Pancreas (tissue), 10 donors: ENCODE measurements around the gene ULK4. TPM values are rescaled to one million over a fixed set of nuclear protein-coding genes. Genes with fewer than 3 reads are reported as not detected.
"Not testable (repeated sequence)": the region's sequence is repeated elsewhere in the genome, so short reads cannot be mapped to it uniquely, and the experiment has no call there.

Experiments
- ATAC-seq, 4 donors: fragments of 200-7000 bp; cut with Tn5 transposase; one replicate each; pipeline versions ENCODE4 v1.8.0 to v1.9.1; 2020; ENCODE audit warnings: mild to moderate bottlenecking in 4 of 4, moderate library complexity in 4 of 4
- DNase-seq, 6 donors: peaks; one replicate each; pipeline ENCODE4 v3.0.0-alpha.2; 2020
- FAIRE-seq: peaks from 2 replicates; lab custom pipeline; 2012; peaks lifted over from hg19 to GRCh38; lab: Jason Lieb, UNC
- H3K27ac ChIP-seq, 4 donors: fragments of 200-600 bp; sonication (generic); 1 replicate in 3 of 4; 2 replicates in 1 of 4; pipeline versions ENCODE4 v1.5.0 to v1.8.0; 2020
- H3K27me3 ChIP-seq, 4 donors: fragments of 200-600 bp; one replicate each; pipeline ENCODE4 v1.8.0; 2021
- H3K36me3 ChIP-seq, 3 donors: fragments of 200-600 bp; sonication (generic) in 1 of 3; one replicate each; pipeline versions ENCODE4 v1.5.0 to v1.8.0; 2020 to 2021
- H3K4me1 ChIP-seq, 3 donors: fragments of 200-600 bp; one replicate each; pipeline ENCODE4 v1.8.0; 2021
- H3K4me3 ChIP-seq, 4 donors: fragments of 200-600 bp; sonication (generic) in 2 of 4; one replicate each; pipeline versions ENCODE4 v1.5.0 to v1.8.0; 2020 to 2021
- H3K9me3 ChIP-seq, 4 donors: fragments of 200-600 bp; one replicate each; pipeline ENCODE4 v1.8.0; 2021
- CTCF ChIP-seq, 4 donors: fragments of 200-600 bp; sonication (generic) in 3 of 4; IDR thresholded peaks; one replicate each; pipeline versions ENCODE4 v1.5.0 to v1.8.0; 2021; ENCODE audit warnings: antibody characterized with exemption in 4 of 4
- WGBS, 2 donors: extraction: QIAGEN DNeasy Blood & Tissue Kit; methylation state at CpG; one replicate each; pipeline ENCODE4 v1.1.7; 2013; 5-methylcytosine and 5-hydroxymethylcytosine counted together
- intact Hi-C, 3 donors: fragments of 100-400 bp; cut with DNase I; formaldehyde crosslinking; loops; one replicate each; pipeline versions ENCODE4 v1.11.1 to v1.14.2; 2022
- polyA plus RNA-seq, 2 donors: library from polyadenylated mRNA; stranded (reverse); fragments of 200-250 nt; gene quantifications; one replicate each; pipeline ENCODE4 v1.2.3, GENCODE V29; 2013
- total RNA-seq, 6 donors: library from RNA; stranded (reverse); fragmentation: NEBNext Ultra II Directional in 4 of 6; extraction: Animal tissue kit (Norgen Biotek cat#: 25700) in 4 of 6; gene quantifications; one replicate each; pipeline versions ENCODE4 v1.2.1 to v1.2.4, GENCODE V29; 2021 to 2023
- donor health status: healthy with polysubstance abuse.
- donor health status: DM: no; HTN: no; CAD: no; lungs with moderate emphysema.
- donor health status: DM: no; HTN: no; CAD: no.
- donor health status: control.
- donor health status: control.
- donor health status: Bipolar disorder and iron deficiency.
- donor health status: DM: yes; HTN: yes; CAD: no.
- donor health status: DM: no; HTN: no; CAD: no.
- donor health status: DM: no; HTN: no; CAD: no.
- donor health status: DM: yes; HTN: yes; CAD: no.

Gene ULK4
- total and polyA plus RNA-seq, 8 donors = 2.3 to 8.6 (median 4.2) TPM

- Histone ChIP-seq H3K4me3 (no peak overlapping the region), H3K27ac (no peak overlapping the region), H3K4me1 (no peaks in the 10 kb centered on the region), H3K9me3 (no peaks in the 10 kb centered on the region), H3K27me3 (no peaks in the 10 kb centered on the region), H3K36me3 (no peaks in the 10 kb centered on the region)
- WGBS, 2 donors = 89 to 94% methylated on average over 1 of the region's 1 CpG
- intact Hi-C loops = no loop called here
- no peak for TF ChIP-seq CTCF (IDR thresholded peaks at IDR 0.05)
- ATAC-seq (no peak), DNase-seq (no peak), FAIRE-seq (no peak)
These were observed 116.1 kb downstream of the ULK4 start for GRCh38 chr3:41845826-41846225.

- peak in 1 of 6 donors; percentile 46 for DNase-seq
- H3K36me3 ChIP-seq, H3K27ac ChIP-seq, FAIRE-seq, H3K27me3 ChIP-seq, ATAC-seq, intact Hi-C loops, H3K4me3 ChIP-seq, H3K9me3 ChIP-seq, H3K4me1 ChIP-seq: not testable (repeated sequence)
- 98 to 99% methylated on average over 21 to 24 of the region's 24 CpGs for WGBS, 2 donors
These were observed 117.6 kb downstream of the ULK4 start for GRCh38 chr3:41844256-41844655.

- H3K4me3 ChIP-seq, H3K4me1 ChIP-seq, H3K36me3 ChIP-seq, H3K27ac ChIP-seq, FAIRE-seq, H3K9me3 ChIP-seq, intact Hi-C loops, ATAC-seq, H3K27me3 ChIP-seq: not testable (repeated sequence)
- DNase-seq = peak in 2 of 6 donors; percentile 15 to 58
- 97 to 99% methylated on average over 46 to 52 of the region's 52 CpGs for WGBS, 2 donors
These were observed 120.8 kb downstream of the ULK4 start for GRCh38 chr3:41840936-41841668.

GRCh38 chr3:41836360-41837134, 125.4 kb downstream of the ULK4 start:
- WGBS, 2 donors = 60% methylated on average over 11 of the region's 11 CpGs
- TF ChIP-seq CTCF (IDR thresholded peaks at IDR 0.05) = no peak
- DNase-seq = no peak
- no peaks in the 10 kb centered on the region for H3K36me3 ChIP-seq
- no peak overlapping the region for H3K27ac ChIP-seq
- no peak overlapping the region for H3K4me3 ChIP-seq
- peak in 1 of 4 donors; percentile 17 for ATAC-seq
- H3K27me3 ChIP-seq = no peaks in the 10 kb centered on the region
- intact Hi-C loops = no loop called here
- no peak for FAIRE-seq
- H3K4me1 ChIP-seq = no peaks in the 10 kb centered on the region
- H3K9me3 ChIP-seq = no peaks in the 10 kb centered on the region

GRCh38 chr3:41833628-41834027, 128.3 kb downstream of the ULK4 start:
- no peak overlapping the region for H3K27ac ChIP-seq
- TF ChIP-seq CTCF (IDR thresholded peaks at IDR 0.05) = no peak
- no peak overlapping the region for H3K4me3 ChIP-seq
- intact Hi-C loops = no loop called here
- 94% methylated on average over 3 of the region's 3 CpGs for whole genome bisulfite sequencing, 2 donors
- no peaks in the 10 kb centered on the region for H3K36me3 ChIP-seq
- H3K4me1 ChIP-seq = no peaks in the 10 kb centered on the region
- no peaks in the 10 kb centered on the region for H3K9me3 ChIP-seq
- H3K27me3 ChIP-seq = no peaks in the 10 kb centered on the region
- no peak for DNase-seq
- ATAC-seq = no peak
- FAIRE-seq = no peak
